ENCODE measurements around the gene ACBD3. TPM values are rescaled to one million over a fixed set of nuclear protein-coding genes. Genes with fewer than 3 reads are reported as not detected.

ACBD3 gene
- total and polyA plus RNA-seq, 2 experiments from 2014 or later, result 41.4 to 76.8 TPM

GRCh38 chr1:226134170-226135058, 52.1 kb downstream of the ACBD3 start:
- H2AFZ ChIP-seq, result no peak overlapping the region
- no peaks in the 10 kb centered on the region for H3K9me2 ChIP-seq (ENCODE audit: insufficient read depth)
- no peak overlapping the region for H3K9ac ChIP-seq
- H3F3A ChIP-seq (ENCODE audit: insufficient read depth), result no peaks in the 10 kb centered on the region
- no peak for DNase-seq
- no peak overlapping the region for H3K4me2 ChIP-seq (ENCODE audit: unreplicated experiment)
- H3K9me3 ChIP-seq (ENCODE audit: low read depth), result no peaks in the 10 kb centered on the region
- H4K20me1 ChIP-seq (ENCODE audit: insufficient read depth), result no peaks in the 10 kb centered on the region
- no peak for TF ChIP-seq EZH2 (IDR thresholded peaks at IDR 0.05; ENCODE audit: insufficient read depth, poor library complexity, severe bottlenecking)
- TF ChIP-seq EZH2phosphoT487 (IDR thresholded peaks at IDR 0.05; ENCODE audit: insufficient read depth, low read depth), result no peak
- whole genome bisulfite sequencing, 2 experiments (ENCODE audit: low coverage in 1 of 2, low lambda C conversion rate in 2 of 2, missing lambda C conversion rate in 2 of 2), result 65 to 72% methylated on average over 15 to 16 of the region's 16 CpGs
- no peak overlapping the region for H3K27ac ChIP-seq
- H3K36me3 ChIP-seq (ENCODE audit: low read depth), result no peaks in the 10 kb centered on the region
- H3K4me1 ChIP-seq (ENCODE audit: insufficient read depth), result peaks cover 4% of the 10 kb centered on the region; the same call in 1 of the 2 replicates
- in situ Hi-C loops (cut with MboI), result no loop called here
- H3K27me3 ChIP-seq (replicated peaks; ENCODE audit: insufficient read depth), result no peaks in the 10 kb centered on the region
- no peak overlapping the region for H3K4me3 ChIP-seq
- H3K79me2 ChIP-seq (ENCODE audit: insufficient read depth), result no peaks in the 10 kb centered on the region

- Histone ChIP-seq H4K20me1 (ENCODE audit: insufficient read depth) (no peaks in the 10 kb centered on the region), H3K79me2 (ENCODE audit: insufficient read depth) (no peaks in the 10 kb centered on the region), H3K27me3 (replicated peaks; ENCODE audit: insufficient read depth) (no peaks in the 10 kb centered on the region), H3F3A (ENCODE audit: insufficient read depth) (no peaks in the 10 kb centered on the region), H3K4me2 (ENCODE audit: unreplicated experiment) (no peak overlapping the region), H3K9me3 (ENCODE audit: low read depth) (no peaks in the 10 kb centered on the region), H3K27ac (no peak overlapping the region), H3K9ac (no peak overlapping the region), H3K4me1 (ENCODE audit: insufficient read depth) (peaks cover 7% of the 10 kb centered on the region; the same call in 1 of the 2 replicates), H3K9me2 (ENCODE audit: insufficient read depth) (no peaks in the 10 kb centered on the region), H3K4me3 (no peak overlapping the region), H2AFZ (no peak overlapping the region), H3K36me3 (ENCODE audit: low read depth) (no peaks in the 10 kb centered on the region)
- WGBS, 2 experiments (ENCODE audit: low coverage in 1 of 2, low lambda C conversion rate in 2 of 2, missing lambda C conversion rate in 2 of 2), result 82 to 87% methylated on average over 6 of the region's 6 CpGs
- TF ChIP-seq EZH2phosphoT487 (IDR thresholded peaks at IDR 0.05; ENCODE audit: insufficient read depth, low read depth), result no peak
- no peak for TF ChIP-seq EZH2 (IDR thresholded peaks at IDR 0.05; ENCODE audit: insufficient read depth, poor library complexity, severe bottlenecking)
- in situ Hi-C loops (cut with MboI), result no loop called here
- no peak for DNase-seq
Observed at GRCh38 chr1:226133504-226134123, 52.9 kb downstream of the ACBD3 start.

- peak; percentile 53 for DNase-seq
- Histone ChIP-seq H3K79me2 (ENCODE audit: insufficient read depth) (no peaks in the 10 kb centered on the region), H3K9ac (no peak overlapping the region), H3K27me3 (replicated peaks; ENCODE audit: insufficient read depth) (no peaks in the 10 kb centered on the region), H4K20me1 (ENCODE audit: insufficient read depth) (no peaks in the 10 kb centered on the region), H3K27ac (no peak overlapping the region), H3K36me3 (ENCODE audit: low read depth) (no peaks in the 10 kb centered on the region), H3K4me3 (no peak overlapping the region), H3K9me3 (ENCODE audit: low read depth) (no peaks in the 10 kb centered on the region), H3K4me2 (ENCODE audit: unreplicated experiment) (no peak overlapping the region), H3K4me1 (ENCODE audit: insufficient read depth) (peaks cover 14% of the 10 kb centered on the region; the same call in 1 of the 2 replicates), H2AFZ (no peak overlapping the region), H3F3A (ENCODE audit: insufficient read depth) (no peaks in the 10 kb centered on the region), H3K9me2 (ENCODE audit: insufficient read depth) (no peaks in the 10 kb centered on the region)
- no peak for TF ChIP-seq EZH2 (IDR thresholded peaks at IDR 0.05; ENCODE audit: insufficient read depth, poor library complexity, severe bottlenecking)
- no peak for TF ChIP-seq EZH2phosphoT487 (IDR thresholded peaks at IDR 0.05; ENCODE audit: insufficient read depth, low read depth)
- WGBS, 2 experiments (ENCODE audit: low coverage in 1 of 2, low lambda C conversion rate in 2 of 2, missing lambda C conversion rate in 2 of 2), result 44 to 46% methylated on average over 17 of the region's 17 CpGs
- in situ Hi-C loops (cut with MboI), result no loop called here
Observed at GRCh38 chr1:226132728-226133503, 53.6 kb downstream of the ACBD3 start.

GRCh38 chr1:226131639-226132038, 54.9 kb downstream of the ACBD3 start:
- Histone ChIP-seq H3K27ac (no peak overlapping the region), H4K20me1 (ENCODE audit: insufficient read depth) (no peaks in the 10 kb centered on the region), H3K4me2 (ENCODE audit: unreplicated experiment) (no peak overlapping the region), H3K9me3 (ENCODE audit: low read depth) (no peaks in the 10 kb centered on the region), H3K36me3 (ENCODE audit: low read depth) (no peaks in the 10 kb centered on the region), H3K9ac (no peak overlapping the region), H3K4me3 (no peak overlapping the region), H3K79me2 (ENCODE audit: insufficient read depth) (no peaks in the 10 kb centered on the region), H3K27me3 (replicated peaks; ENCODE audit: insufficient read depth) (no peaks in the 10 kb centered on the region), H2AFZ (no peak overlapping the region), H3F3A (ENCODE audit: insufficient read depth) (no peaks in the 10 kb centered on the region), H3K4me1 (ENCODE audit: insufficient read depth) (peaks cover 15% of the 10 kb centered on the region; the same call in 1 of the 2 replicates), H3K9me2 (ENCODE audit: insufficient read depth) (no peaks in the 10 kb centered on the region)
- WGBS, 2 experiments (ENCODE audit: low coverage in 1 of 2, low lambda C conversion rate in 2 of 2, missing lambda C conversion rate in 2 of 2), result 82 to 89% methylated on average over 5 of the region's 5 CpGs
- no peak for DNase-seq
- TF ChIP-seq EZH2phosphoT487 (IDR thresholded peaks at IDR 0.05; ENCODE audit: insufficient read depth, low read depth), result no peak
- in situ Hi-C loops (cut with MboI), result no loop called here
